ENCODE results near the gene CNTNAP2.
"Not testable (repeated sequence)": the region's sequence is repeated elsewhere in the genome, so short reads cannot be mapped to it uniquely, and the experiment has no call there.

Gene CNTNAP2

DNA sequence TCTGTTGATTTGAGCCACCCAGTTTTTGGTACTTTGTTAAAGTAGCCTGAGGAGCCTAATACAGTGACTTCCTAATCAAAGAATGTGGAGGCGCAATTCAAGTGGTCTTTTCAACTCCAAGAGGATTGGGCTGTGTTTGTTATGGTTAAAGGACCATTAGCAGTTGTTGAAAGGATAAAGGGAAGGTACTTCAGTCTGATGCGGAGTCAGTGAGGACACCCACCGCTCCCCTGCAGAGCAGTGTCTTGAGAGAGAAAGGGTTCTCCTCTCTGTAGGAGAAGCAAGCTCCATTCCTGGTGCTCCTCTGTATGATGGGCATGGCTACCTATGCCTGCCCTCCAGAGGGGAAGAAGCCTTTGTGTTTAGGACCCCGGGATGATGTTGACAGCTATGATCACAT, 1883.4 kb downstream of the CNTNAP2 start:
- DNase-seq: no peak

DNA sequence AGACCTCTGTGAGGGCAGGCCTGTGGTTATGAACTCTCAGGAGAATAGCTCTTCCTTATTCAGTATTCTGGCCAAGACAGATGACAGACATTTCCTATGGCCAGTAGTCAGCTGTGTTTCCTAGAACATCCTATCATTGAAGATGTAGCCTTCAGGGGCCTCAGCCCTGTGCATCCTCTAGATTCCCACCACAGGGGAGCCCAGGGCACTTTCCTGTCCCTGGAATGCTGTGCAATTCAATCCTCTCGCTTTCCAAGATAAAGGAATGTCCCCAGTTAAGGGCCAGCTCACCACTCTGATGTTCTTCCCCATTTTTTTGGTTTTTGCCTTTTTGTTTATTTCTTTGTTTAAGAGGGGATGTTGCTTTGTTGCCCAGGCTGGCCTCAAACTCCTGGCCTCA, 1895.2 kb downstream of the CNTNAP2 start:
- no peak for DNase-seq

DNA sequence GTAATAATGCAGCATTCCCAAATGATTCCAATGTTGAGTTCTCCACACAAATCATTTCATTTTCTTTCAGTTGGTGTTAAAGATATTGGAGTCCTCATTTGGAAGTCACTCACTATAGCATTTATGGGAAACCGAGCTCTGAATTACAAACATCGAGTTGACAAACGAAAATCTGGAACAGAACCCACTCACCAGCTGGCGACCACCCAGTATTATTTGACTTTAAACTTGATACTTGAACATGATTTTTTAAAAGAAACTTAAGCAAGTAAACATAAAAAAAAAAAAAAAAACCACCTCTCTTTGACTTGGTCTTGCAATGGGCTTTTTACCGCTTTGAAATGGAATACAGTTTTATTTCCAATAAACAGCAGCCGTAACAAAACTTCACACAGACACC, 1897.4 kb downstream of the CNTNAP2 start:
- DNase-seq: no peak

DNA sequence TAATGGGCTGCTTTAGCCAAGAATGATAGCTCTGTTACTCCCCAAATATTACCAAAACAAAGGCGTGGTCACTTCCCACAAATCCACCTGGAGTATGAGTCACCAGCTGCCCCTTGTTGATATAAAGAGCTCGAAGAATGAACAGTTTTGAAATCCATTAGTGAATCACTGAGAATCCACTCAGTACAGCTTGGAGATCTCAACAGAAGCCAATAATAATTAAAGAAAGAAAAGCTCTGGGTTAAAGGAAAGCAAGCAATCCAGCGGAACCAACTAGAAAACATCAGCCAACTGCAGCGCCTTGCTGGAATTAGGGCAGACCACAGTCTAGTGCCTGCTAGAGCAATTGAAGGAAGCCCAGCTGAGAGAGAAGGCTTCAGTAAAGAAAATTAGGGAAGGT, 1897.9 kb downstream of the CNTNAP2 start:
- DNase-seq: no peak

DNA sequence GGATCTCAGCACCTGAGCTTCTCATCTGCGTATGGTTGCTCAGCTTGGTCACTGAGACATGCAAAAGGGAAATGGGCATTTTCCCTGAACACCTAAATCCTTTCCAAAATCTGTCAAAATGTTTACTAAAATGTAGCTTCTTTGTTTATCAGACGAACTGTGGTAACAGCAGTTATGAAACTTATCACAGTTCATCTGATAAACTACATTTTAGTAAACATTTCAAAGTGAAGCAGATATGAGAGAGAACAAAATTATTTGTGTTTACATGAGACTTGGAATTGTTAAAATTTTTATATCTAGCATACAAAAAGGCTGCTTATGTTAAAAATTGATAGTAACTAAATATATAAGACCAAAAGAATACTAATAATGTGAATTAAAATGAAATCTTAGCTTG, 1900.5 kb downstream of the CNTNAP2 start:
- no peak for DNase-seq

DNA sequence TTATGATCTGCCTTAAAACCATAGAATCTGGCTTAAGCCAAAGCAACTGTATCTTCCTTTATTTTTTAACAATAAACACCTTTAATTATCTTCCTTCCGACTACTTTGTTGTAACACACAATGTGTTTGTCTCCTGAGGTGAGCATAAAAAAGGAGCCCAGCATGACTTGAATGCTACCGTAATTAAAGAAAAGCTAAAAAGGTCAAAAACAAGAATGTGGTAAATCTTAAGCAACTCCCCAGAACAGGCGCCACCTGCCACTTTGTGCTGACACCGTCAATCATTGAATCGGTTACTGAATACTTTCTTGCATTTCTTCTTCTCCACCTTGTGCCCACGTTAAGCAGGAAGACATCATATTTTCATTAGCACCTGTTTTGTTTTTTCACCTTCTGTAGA, 1904.1 kb downstream of the CNTNAP2 start:
- DNase-seq: no peak

DNA sequence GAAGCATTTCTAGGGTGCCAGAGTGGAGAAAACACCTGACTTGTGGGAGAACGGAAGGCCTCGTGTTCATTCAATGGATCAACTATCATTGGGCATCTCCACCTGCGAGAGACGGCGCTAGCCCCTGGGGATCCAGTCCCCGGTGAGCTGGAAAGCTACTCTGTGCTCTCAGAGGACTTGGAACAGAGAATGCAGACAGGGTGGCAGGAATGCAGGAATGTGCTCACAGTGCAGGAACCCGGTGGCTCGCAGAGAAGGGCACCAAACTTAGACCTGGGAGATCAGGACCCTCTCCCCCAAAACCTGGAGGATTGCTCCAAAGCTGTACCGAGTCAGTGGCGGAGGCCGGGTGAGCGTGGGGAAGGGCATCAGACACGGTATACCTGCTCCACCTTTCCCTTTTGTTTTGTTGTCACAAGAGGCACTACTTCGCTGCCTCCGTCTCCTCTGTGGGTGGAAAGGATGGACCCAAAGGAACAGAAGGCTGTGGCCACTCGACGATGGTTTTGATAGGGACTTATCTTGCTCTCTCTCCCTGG, 1905.0 kb downstream of the CNTNAP2 start:
- no peak for DNase-seq

DNA sequence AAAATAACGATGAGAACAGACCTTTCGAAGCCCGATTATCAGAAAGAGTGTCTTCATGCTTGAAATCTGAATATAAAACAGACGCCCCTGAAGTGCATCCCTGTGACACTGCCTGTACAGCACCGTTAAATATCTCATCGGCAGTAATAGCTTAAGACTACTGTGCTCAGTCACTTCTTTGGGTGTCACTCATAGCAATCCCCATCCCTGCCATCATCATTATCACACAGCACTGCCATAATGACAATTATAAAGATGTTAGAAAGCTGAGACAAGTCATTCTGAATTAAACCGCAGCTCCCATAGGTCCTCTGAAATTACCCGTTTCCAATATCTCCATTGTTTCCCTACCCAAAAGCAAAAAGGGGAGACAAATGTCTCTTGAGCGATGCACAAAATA, 1906.2 kb downstream of the CNTNAP2 start:
- DNase-seq: no peak

DNA sequence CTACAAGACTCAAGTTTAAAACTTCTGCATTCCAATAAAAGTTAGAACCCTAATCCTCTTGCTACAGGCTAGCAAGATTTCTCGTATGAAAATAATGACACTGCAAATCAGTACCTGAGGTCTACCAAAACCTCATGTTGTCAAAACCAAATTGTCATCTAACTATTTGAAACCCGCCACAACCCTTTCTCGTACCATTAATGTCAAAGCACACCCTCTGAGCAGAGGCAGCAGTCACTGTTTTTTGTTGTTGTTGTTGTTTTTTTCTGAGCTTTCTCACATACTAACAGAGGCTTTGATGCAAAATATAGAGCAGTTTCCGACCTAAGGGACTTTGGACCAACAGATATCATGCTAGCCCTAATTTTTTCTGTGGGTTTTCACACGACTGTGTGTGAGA, 1910.1 kb downstream of the CNTNAP2 start:
- DNase-seq: no peak

DNA sequence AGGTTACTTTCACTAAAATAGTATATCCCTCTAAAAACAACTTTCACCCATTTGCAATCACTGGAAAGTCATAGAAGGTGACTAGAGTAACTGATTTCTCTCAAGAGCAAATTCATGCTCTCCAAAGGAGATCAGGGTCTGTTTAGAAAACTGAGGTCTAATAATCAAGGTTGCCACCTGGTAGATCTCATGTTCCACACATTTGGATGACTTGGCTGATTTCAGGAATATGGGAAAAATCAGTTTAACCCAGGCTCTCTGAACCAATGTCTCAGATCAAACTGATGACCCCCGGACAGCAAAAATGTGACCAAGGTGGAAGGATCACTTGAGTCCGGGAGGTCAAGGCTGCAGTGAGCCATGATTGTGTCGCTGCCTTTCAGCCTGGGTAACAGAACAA, 1911.6 kb downstream of the CNTNAP2 start:
- no peak for DNase-seq

DNA sequence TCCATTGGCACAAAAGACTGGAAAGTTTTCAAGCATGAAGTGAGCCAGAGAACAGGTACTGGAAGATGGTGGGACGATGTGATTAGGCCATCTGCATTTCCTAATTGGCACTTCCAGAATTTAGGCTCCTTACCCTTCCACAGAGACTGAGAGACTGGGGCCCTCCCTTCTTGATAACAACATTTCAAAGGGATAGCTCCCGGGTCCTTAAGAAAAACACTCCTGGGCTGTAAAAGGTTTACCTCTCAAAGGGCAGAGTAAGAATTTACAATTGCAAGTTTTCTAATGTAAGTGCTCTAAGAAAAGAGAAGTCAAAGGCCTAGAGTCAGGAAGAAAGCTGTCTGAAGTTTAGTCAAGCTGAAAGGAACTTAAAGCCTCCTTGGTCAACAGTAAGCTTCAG, 1914.4 kb downstream of the CNTNAP2 start:
- no peak for DNase-seq

DNA sequence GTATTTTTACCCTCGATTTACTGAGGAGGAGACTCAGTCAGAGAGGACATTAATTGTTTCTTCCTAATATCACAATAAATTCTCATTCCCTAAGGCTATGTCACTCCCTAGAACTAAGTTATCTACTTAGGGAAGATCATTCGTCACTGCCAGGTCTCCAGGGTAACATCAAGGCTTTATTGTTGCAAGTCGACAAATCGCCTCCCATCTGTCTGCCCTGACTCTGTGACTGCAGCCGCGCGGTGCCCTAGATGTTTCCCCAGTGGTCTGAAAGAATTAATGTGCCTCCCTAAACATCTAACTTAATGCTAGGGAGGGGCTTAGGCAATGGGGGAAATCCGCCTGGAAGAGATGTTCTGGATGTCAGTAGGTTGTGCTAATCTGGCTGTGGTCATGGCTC, 1915.2 kb downstream of the CNTNAP2 start:
- no peak for DNase-seq

DNA sequence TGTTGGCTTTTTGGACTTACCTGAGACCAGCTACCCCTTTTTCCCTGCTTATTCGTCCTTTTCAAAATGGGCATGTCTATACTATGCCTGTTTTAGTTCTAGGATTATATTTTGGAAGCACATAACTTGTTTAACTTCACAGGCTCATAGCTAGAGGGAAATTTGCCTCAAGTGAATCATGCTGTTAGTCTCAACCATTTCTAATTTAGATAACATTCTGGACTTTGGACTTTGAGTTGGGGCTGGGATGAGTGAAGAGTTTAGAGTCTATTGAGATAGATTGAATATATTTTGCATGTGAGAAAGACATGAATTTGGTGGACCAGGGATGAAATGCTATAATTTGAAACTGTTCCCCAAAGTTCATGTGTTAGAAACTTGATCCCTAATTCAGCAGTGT, 1919.3 kb downstream of the CNTNAP2 start:
- no peak for DNase-seq

DNA sequence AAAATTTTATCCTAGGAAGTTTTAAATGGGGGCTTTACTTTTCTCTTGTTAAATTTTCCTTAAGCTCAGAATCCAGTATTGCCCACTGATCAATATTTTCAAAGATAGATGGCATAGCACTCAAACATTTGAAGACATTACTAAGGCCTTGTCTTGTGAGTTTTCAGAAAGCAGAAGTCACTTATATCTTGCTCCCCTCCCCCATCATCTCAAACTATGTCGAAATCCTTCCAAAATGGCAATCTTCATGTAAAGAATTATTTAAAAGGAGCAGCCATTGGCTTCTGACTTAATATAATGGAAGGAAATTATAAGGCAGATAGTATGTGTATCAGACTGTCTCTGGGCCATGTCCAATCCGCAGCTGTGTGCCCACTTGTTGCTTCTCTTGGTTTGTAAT, 1920.4 kb downstream of the CNTNAP2 start:
- DNase-seq: no peak

DNA sequence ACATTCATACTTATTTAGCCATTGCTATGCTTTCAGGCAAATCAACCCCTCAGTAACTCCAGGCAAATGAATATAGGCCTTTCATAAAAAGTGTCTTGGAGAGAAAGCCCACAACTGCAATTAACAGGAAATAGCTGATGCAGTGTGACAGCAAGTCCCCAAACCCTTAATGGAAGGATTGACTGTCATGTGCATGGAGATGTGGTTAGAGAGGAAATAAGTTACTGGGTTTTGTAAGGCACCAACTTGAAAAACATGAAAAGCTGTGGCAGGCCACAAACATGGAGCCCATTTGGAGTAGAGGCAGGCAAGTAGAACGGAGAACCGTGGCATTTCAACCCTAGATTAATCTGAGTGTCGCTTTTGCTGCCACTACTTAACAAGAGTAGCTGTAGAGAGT, 1924.6 kb downstream of the CNTNAP2 start:
- no peak for DNase-seq

DNA sequence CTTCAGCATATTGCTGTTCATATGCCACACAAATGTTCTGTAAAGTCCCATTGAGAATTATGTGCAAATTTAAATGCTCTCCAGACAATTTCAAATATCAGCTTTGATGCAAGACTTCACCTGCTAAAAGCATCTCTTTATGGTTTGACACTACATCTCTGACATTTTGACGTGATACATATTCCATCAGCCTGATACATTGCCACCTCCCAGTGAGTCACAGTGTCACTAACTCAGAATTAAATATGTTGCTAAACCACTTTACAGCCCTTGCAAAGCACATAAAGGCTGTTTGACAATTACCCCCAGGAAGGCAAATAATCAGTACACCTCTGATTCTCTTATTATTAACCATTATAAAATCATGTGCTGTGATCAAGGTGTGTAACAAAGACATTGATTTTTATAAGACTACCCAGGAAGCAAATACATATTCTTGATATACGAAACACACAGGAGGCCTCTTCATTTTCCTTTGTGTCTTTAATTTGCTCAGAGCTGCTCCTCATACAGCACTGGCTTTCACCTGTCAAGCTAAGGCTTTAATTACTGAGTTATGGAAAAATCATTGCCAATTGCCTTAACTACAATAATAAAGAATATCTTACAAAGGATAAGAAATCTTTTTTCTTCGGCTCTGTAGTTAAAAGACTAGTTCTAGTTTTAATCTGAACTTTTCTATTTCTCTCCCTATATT, 1926.5 kb downstream of the CNTNAP2 start:
- no peak for DNase-seq

DNA sequence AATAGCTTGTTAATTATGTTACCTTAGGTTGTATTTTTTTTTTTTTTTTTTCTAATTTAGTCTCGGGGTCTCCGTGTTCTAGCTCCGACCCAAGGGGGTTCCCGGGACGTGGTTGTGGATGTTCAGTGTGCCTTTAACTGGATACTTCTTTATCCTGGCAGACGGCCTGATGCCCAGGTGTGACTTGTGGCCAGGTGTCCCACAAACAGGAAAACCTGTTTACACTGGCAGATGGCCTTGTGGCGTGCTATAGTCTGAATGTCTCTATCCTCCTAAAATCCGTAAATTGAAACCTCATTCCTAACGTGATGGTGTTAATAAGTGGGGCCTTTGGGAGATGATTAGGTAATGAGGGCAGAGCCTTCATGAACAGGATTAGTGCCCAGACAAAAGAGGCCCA, 1927.6 kb downstream of the CNTNAP2 start:
- DNase-seq: no peak

DNA sequence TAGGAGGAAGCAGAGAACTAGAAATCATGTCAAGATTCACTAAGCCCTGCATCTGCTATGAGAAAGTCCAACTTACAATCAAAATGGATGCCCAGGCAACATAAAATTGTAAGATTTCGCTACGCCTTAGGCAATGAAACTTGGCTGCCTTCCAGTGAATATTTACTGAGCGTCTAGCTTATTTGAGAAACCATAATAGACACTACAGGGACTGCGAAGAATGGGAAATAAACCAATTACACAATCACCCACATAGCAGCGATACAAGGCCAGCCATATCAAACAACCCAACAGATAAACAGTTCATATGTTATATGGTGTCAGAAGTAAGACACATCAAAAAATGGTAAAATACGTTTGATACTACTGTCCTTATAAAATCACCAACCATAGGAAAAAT, 1928.9 kb downstream of the CNTNAP2 start:
- no peak for DNase-seq

DNA sequence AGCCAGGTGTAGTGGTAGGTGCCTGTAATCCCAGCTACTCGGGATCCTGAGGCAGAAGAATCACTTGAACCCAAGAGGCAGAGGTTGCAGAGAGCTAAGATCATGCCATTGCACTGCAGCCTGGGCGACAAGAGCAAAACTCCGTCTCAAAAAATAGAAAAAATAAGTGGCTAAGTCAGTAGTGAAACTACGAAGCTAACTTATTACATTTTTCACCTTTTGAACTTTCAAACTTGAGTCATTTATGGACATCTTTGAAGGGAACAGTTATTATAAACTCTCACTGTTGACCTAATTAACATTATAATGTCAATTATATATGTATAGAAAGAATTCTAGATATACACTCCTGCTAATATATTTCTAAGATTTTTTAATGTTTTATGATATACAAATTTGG, 1932.5 kb downstream of the CNTNAP2 start:
- no peak for DNase-seq

DNA sequence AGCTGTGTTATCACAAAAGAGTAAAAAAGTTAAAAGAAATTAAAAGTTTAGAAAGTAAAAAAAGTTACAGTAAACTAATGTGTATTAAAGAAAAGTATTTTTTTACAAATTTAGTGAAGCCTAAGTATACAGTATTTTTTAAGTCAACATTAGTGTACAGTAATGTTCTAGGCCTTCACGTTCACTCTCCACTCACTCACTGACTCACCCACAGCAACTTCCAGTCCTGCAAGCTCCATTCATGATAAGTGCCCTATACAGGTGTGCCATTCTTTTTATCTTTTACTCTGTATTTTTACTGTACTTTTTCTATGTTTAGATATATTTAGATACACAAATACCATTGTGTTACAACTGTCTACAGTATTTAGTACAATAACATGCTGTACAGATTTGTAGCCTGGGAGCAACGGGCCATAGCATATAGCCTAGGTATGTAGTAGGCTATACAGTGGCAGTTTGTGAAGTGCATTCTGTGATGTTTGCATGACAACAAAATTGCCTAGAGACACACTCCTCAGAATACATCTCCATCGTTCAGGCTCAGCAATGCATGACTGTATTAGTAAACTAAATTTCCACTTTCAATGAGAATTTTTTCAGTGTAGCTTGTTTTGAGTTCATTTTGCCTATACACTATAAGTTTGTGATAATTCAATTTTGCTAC, 1934.0 kb downstream of the CNTNAP2 start:
- DNase-seq: no peak

DNA sequence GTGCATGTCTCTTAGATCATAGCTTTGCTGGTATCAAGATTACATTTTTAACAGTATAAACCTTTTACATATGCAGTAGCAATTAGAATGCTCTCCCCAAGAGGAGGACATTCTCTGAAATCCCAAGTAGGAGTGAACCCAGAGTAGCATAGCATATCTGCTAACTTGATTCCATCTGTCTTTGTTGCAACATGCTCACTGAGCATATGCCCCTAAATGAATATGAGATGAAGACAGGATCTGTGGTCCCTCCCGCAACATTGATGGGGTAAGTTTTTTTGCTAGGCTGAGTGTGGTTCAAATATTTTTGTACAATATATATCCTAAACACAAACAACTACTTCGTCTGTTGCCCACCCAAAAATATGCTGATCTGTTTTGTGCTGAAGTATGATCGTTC, 1939.8 kb downstream of the CNTNAP2 start:
- no peak for DNase-seq

DNA sequence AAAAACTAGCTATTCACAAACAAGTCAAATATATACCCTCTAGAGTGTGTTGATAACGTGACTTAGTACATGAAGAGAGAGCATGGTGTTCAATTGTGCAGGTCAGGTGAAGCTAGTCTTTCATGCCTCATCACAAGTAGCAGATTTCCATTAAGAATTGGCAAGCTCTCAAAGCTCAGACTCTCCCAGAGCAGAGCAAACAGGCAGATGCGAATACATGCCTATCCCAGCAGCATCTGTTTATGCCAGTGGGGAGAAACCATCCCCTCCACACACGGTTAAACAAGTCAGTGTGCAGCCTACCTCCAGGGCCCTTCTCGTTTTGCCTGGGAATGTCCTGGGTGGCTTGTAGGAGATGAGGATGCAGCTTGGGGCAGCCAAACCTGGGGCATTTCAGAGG, 1941.5 kb downstream of the CNTNAP2 start:
- DNase-seq: no peak

DNA sequence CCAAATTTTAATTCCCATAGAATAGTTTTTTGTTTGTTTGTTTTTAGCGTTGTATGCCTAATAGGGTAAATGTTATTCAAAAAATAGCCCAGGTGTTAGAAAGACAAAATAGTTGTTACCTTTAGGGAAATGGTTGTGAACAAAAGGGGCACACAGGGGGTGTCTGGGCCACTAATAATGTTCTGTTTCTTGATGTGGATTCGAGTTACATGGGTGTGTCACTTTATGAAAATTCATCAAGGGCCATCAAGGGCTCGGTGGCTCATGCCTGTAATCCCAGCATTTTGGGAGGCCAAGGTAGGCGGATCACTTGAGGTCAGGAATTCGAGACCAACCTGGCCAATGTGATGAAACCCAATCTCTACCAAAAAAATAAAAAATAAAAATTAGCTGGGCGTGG, 1942.2 kb downstream of the CNTNAP2 start:
- no peak for DNase-seq

DNA sequence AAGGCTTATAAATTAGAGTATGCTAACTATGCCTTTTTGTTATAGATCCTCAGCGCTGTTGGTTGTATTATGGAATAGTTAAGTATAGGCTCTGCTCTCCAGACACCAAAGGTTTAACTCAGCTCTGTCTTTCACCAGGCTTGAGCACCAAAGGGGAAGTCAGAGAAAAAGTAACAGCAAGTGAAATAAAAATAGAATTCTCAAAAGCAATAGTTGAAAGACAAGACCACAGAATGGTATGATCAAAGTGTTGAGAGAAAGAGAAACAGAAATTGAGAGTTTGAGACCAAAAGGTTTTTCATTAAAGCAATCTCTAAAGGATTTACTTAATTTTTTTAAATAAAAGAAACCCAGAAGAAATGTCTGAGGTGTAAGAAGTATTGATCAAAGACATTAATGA, 1944.1 kb downstream of the CNTNAP2 start:
- no peak for DNase-seq

DNA sequence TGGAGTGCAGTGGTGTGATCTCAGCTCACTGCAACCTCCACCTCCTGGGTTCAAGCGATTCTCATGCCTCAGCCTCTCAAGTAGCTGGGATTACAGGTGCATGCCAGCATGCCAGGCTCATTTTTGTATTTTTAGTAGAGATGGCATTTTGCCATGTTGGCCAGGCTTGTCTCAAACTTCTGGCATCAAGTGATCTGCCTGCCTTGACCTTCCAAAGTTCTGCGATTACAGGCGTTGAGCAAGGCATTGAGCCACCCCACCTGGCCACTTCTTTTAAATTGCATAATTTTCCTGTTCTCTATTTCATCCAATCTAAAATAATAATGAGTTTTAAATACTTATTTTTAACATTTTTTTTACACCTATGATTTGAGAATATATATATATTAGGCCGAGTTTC, 1961.5 kb downstream of the CNTNAP2 start:
- DNase-seq: not testable (repeated sequence)

Data from effector CD8-positive, alpha-beta T cell (primary cell).